Measurements from ENCODE around the gene SYNDIG1.

SYNDIG1 gene

DNA sequence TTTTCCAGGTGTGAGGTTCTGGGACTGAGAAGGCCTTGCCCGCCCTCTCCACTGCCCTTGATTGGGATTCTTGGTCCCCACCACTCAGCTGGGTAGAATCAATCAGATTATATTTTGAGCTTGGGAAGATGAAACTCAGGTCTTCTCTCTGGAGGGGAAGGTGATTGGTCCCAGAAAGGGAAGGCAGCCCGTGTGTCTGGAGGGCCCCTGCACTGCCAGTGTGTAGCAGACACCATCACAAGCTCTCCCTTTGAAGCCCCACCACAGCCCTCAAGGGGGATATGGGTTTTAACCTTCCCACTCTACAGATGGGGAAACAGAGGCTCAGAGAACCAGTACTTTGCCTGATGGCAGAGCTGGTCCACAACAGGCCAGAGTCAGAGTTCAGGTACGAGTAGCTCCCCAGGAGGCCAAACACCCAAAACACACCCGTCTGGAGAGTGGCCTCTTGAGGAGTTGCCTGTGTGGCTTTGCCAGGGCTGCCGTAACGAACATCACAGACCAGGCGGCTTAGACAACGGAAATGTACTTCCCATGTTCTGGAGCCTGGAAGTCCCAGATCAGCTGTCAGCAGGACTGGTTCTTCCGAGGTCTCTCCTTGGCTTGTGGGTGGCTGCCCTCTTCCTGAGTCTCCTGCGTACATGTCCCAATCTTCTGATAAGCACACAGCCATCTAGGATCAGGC is 205.6 kb downstream of the SYNDIG1 start:
- TF ChIP-seq, protein P1, sequence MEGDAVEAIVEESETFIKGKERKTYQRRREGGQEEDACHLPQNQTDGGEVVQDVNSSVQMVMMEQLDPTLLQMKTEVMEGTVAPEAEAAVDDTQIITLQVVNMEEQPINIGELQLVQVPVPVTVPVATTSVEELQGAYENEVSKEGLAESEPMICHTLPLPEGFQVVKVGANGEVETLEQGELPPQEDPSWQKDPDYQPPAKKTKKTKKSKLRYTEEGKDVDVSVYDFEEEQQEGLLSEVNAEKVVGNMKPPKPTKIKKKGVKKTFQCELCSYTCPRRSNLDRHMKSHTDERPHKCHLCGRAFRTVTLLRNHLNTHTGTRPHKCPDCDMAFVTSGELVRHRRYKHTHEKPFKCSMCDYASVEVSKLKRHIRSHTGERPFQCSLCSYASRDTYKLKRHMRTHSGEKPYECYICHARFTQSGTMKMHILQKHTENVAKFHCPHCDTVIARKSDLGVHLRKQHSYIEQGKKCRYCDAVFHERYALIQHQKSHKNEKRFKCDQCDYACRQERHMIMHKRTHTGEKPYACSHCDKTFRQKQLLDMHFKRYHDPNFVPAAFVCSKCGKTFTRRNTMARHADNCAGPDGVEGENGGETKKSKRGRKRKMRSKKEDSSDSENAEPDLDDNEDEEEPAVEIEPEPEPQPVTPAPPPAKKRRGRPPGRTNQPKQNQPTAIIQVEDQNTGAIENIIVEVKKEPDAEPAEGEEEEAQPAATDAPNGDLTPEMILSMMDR (IDR thresholded peaks at IDR 0.05; ENCODE audit: low read depth, low read length, missing control alignments): no peak
- in situ Hi-C loops (cut with HindIII; ENCODE audit: low sequenced_read_pairs): no loop called here
- no peak for DNase-seq (ENCODE audit: low read depth)
- H3K4me3 ChIP-seq (ENCODE audit: low read depth, low read length): no peak overlapping the region

DNA sequence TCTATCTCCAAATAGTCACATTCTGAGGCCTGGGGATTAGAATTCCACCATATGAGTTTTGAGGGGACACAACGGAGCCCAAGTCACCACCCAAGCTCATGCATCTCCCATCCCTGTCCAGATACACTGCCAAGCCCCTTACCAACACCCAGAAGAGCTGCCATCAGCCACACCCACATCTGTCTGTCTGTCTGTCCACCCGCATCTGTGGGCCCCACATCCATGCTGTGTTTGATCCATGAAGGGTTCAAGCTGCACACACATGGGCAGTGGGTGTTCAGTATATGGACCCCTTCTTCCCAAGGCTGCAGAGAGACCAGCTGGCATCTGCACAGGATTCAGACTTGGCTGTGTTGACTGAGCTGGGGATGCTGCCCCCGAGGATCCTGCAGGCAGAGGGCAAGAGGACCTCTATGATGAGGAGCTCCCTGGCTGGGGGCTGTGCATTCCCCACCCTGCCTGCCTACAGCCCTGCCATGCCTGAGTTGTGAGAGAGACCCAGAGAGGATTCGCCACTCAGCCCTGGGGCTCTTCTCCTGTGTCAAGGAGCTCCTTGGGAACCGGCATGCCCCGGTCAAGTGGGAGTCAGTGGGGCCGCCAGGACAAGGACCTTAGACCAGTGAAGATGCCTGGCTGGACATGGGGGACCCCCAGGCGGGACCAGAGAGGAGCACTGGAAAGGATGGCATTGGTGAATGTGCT is 206.4 kb downstream of the SYNDIG1 start:
- no peak overlapping the region for H3K4me3 ChIP-seq (ENCODE audit: low read depth, low read length)
- no peak for DNase-seq (ENCODE audit: low read depth)
- in situ Hi-C loops (cut with HindIII; ENCODE audit: low sequenced_read_pairs): no loop called here
- TF ChIP-seq, protein P1 (IDR thresholded peaks at IDR 0.05; ENCODE audit: low read depth, low read length, missing control alignments): no peak

DNA sequence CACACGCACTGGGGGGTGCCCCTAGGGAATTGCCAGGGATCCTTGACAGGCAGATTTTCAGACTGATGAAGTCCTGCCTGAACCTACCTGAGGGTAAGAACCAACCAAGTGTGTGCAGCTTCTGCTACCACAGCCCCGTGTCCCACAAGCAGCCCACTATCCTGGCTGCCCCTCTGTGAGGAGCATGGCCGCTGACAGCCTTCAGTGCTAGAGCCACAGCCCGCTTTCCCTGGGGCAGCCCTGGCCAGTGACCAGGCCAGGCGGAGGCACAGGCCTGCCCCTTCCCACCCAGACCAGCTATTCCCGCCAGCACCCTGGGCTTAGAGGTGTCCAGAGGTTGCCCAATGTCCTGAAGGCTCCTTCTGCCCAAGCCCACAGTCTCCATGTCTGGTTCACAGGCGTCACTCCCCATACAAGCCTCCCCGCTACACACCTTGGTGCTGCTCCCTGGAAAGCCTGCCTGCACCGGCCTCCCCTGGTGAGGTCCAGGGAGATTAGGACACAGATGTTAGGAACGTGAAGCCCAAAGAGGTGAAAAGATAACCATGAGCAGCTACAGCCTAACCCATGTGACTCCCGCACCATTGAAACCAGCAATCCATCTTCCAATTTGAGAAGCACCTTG is 207.0 kb downstream of the SYNDIG1 start:
- DNase-seq (ENCODE audit: low read depth): no peak
- TF ChIP-seq, protein P1 (IDR thresholded peaks at IDR 0.05; ENCODE audit: low read depth, low read length, missing control alignments): no peak
- no peak overlapping the region for H3K4me3 ChIP-seq (ENCODE audit: low read depth, low read length)
- in situ Hi-C loops (cut with HindIII; ENCODE audit: low sequenced_read_pairs): no loop called here

DNA sequence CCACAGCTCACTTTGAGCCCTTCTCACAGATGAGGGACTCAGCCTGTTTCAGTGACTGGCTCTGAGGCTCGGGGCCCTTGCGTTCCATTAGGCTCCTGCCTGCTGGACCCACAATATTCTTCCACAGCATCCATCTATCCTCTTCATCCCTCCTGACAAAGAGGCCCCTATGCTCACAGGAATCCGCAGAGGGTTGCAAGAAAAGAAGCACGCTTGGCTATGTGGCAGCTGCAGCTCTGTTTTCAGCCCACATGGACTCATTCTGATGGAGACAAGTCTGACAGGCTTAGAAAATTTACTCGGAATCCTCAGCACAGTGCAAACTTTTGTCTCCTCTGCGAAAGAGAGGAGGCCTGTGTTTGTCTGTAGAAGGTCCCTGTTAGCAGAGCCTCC is 207.5 kb downstream of the SYNDIG1 start:
- H3K4me3 ChIP-seq (ENCODE audit: low read depth, low read length): no peak overlapping the region
- in situ Hi-C loops (cut with HindIII; ENCODE audit: low sequenced_read_pairs): no loop called here
- no peak for DNase-seq (ENCODE audit: low read depth)
- TF ChIP-seq, protein P1 (IDR thresholded peaks at IDR 0.05; ENCODE audit: low read depth, low read length, missing control alignments): no peak

DNA sequence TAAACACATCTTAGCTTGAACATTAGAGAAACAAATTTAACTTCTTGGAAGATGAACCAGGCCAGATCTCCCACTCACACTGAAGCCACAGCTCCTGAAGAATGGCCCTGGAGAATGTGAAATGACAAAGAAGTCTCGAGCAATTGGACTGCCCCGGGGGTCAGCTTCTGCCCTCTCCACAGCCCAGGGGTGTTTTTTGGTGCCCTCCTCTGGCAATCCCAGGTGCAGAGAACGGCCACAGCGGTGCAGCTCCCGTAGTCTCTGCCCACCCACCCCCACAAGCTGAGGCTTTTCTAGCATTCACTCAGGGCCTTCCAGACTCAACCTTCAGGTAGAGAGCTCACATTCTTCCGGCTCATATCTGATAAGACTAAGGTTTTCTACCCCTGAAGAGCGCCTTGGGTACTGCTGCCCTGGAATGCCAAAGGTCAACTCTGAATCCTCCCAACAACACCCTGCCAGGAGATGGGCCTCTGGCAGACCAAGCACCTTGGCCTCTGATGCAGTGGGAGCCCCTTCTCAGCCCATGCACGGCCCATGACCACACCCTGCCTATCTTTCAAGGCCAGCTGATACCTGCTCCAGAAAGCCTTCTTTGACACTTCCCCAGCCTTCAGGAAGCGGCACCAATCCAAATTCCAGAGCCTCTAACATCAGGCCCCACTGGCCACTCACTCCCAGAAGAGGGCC is 208.3 kb downstream of the SYNDIG1 start:
- in situ Hi-C loops (cut with HindIII; ENCODE audit: low sequenced_read_pairs): no loop called here
- no peak for DNase-seq (ENCODE audit: low read depth)
- TF ChIP-seq, protein P1 (IDR thresholded peaks at IDR 0.05; ENCODE audit: low read depth, low read length, missing control alignments): no peak
- H3K4me3 ChIP-seq (ENCODE audit: low read depth, low read length): no peak overlapping the region

DNA sequence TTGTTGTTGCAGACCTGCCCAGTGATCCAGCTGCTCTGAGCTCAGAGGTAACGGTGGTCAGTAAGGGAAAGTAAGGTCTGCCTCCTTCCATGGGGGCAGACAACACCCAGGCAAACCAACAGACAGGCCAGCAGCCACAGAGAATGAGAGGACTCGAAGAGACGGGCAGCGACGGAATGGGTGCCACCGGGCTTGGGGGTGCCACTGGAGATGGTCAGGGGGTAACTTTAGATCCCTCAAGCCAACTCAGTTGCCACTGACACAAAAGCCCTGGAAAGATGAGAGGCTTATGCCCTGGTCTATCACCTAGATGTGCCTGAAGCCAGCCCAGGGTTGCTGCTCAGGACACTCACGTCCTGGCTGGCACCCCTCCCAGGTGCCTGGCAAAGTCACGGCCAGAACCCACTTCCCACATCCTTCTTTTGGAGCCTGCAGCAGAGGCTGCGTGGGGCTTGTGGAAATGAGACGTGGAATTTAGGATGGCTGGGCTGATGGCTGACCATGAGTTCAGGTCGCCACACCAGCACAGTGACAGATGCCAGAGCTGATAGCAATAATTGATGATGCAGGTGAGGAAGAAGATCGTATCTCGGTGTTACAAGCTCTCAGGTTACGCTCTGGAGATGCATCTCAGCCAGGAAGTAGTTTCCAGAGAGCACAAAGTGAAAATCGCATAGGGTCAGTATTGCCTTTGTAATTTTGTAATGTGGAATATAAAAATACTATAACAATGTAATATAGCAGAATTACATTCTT is 209.1 kb downstream of the SYNDIG1 start:
- H3K4me3 ChIP-seq (ENCODE audit: low read depth, low read length): no peak overlapping the region
- no peak for DNase-seq (ENCODE audit: low read depth)
- in situ Hi-C loops (cut with HindIII; ENCODE audit: low sequenced_read_pairs): no loop called here
- TF ChIP-seq, protein P1 (IDR thresholded peaks at IDR 0.05; ENCODE audit: low read depth, low read length, missing control alignments): no peak

All from astrocyte of the cerebellum (primary cell).